ENCODE results near the gene GRIK3. TPM values are rescaled to one million over a fixed set of nuclear protein-coding genes. Genes with fewer than 3 reads are reported as not detected.

GRIK3 gene
- total and polyA plus RNA-seq, 2 donors (not counting 1 experiment from before 2014, with no cell fraction given): not detected

DNA sequence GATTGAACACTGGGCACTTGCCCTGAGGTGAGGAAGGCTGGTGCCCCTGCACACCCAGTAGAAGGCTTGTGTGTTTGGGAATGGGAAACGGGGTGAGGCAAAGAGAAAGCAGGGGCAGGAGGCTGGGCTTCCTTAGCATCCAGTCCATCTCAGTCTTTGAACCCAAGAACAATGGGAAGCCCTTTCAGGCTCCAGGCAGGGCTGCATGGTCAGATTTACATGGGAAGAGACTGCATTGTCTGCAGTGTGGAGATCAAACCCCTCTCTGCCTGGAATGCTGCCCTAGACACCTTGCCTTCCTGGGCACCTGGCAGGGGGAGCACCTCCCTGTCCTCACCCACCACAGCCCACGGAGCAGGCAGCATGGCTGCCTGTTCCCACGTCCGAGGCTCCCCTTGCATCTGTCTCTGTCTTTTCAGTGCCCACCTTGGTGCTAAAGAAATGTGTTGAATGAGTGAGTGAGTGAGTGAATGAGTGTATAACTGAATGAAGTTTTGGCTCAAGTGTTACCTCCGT, 268.5 kb downstream of the GRIK3 start:
- Histone ChIP-seq H4K20me1 (ENCODE audit: control insufficient read depth, extremely low read depth, insufficient read depth, low read length) (no peaks in the 10 kb centered on the region), H3K9me3 (ENCODE audit: control insufficient read depth, insufficient read depth, low read depth, low read length) (no peaks in the 10 kb centered on the region), H3K27me3 (ENCODE audit: control insufficient read depth, insufficient read depth, low read length) (no peaks in the 10 kb centered on the region), H2AFZ (ENCODE audit: low read length) (no peak overlapping the region), H3K4me1 (ENCODE audit: control insufficient read depth, extremely low read depth, insufficient read depth, low read length) (no peaks in the 10 kb centered on the region), H3K9ac (ENCODE audit: insufficient read depth, low read length) (no peak overlapping the region), H3K36me3 (ENCODE audit: control insufficient read depth, insufficient read depth, low read length) (no peaks in the 10 kb centered on the region), H3K27ac (ENCODE audit: insufficient read depth, low read length) (no peak overlapping the region), H3K79me2 (ENCODE audit: control insufficient read depth, insufficient read depth, low read length) (no peaks in the 10 kb centered on the region), H3K4me3 (replicated peaks in 1 of 4; ENCODE audit: control extremely low read depth in 1 of 4, insufficient read depth in 1 of 4, low read depth in 3 of 4, low read length in 4 of 4) (no peak overlapping the region), H3K4me2 (ENCODE audit: extremely low read depth, insufficient read depth, low read length) (no peak overlapping the region)
- no peak for TF ChIP-seq EZH2 (IDR thresholded peaks at IDR 0.05; ENCODE audit: low read length, missing control alignments)
- TF ChIP-seq, protein P1, sequence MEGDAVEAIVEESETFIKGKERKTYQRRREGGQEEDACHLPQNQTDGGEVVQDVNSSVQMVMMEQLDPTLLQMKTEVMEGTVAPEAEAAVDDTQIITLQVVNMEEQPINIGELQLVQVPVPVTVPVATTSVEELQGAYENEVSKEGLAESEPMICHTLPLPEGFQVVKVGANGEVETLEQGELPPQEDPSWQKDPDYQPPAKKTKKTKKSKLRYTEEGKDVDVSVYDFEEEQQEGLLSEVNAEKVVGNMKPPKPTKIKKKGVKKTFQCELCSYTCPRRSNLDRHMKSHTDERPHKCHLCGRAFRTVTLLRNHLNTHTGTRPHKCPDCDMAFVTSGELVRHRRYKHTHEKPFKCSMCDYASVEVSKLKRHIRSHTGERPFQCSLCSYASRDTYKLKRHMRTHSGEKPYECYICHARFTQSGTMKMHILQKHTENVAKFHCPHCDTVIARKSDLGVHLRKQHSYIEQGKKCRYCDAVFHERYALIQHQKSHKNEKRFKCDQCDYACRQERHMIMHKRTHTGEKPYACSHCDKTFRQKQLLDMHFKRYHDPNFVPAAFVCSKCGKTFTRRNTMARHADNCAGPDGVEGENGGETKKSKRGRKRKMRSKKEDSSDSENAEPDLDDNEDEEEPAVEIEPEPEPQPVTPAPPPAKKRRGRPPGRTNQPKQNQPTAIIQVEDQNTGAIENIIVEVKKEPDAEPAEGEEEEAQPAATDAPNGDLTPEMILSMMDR (conservative IDR thresholded peaks at IDR 0.05 in 1 of 2, IDR thresholded peaks at IDR 0.05 in 1 of 2; ENCODE audit: low read depth in 1 of 2, low read length in 2 of 2): no peak
- no peak for DNase-seq (ENCODE audit: low read depth in 2 of 2)

DNA sequence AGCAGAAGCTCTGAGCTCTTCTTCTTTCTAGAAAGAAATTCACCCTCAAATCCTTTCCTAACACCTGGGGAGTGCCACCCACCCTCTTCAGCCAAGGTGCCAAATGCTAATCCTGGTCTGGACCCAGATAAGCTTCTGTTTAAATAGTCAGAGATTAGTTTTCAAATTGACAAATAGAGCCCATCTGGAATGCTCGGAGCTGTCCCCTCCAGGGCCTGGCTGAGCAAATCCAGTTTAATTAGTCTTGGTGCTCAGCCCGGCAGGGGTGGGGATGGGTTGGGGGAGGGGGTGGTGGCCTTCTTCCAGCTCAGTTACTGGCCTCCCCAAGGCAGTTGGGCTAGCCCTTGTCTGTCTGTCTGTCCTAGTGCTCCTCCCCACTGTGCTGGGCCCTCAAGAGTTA, 269.5 kb downstream of the GRIK3 start:
- Histone ChIP-seq H3K79me2 (ENCODE audit: control insufficient read depth, insufficient read depth, low read length) (no peaks in the 10 kb centered on the region), H3K27me3 (ENCODE audit: control insufficient read depth, insufficient read depth, low read length) (no peaks in the 10 kb centered on the region), H4K20me1 (ENCODE audit: control insufficient read depth, extremely low read depth, insufficient read depth, low read length) (no peaks in the 10 kb centered on the region), H3K9ac (ENCODE audit: insufficient read depth, low read length) (no peak overlapping the region), H3K27ac (ENCODE audit: insufficient read depth, low read length) (no peak overlapping the region), H3K4me3 (replicated peaks in 1 of 4; ENCODE audit: control extremely low read depth in 1 of 4, insufficient read depth in 1 of 4, low read depth in 3 of 4, low read length in 4 of 4) (no peak overlapping the region), H3K4me1 (ENCODE audit: control insufficient read depth, extremely low read depth, insufficient read depth, low read length) (no peaks in the 10 kb centered on the region), H3K4me2 (ENCODE audit: extremely low read depth, insufficient read depth, low read length) (no peak overlapping the region), H3K36me3 (ENCODE audit: control insufficient read depth, insufficient read depth, low read length) (no peaks in the 10 kb centered on the region), H2AFZ (ENCODE audit: low read length) (no peak overlapping the region), H3K9me3 (ENCODE audit: control insufficient read depth, insufficient read depth, low read depth, low read length) (no peaks in the 10 kb centered on the region)
- TF ChIP-seq, protein P1 (conservative IDR thresholded peaks at IDR 0.05 in 1 of 2, IDR thresholded peaks at IDR 0.05 in 1 of 2; ENCODE audit: low read depth in 1 of 2, low read length in 2 of 2): no peak
- TF ChIP-seq EZH2 (IDR thresholded peaks at IDR 0.05; ENCODE audit: low read length, missing control alignments): no peak
- DNase-seq (ENCODE audit: low read depth in 2 of 2): no peak

DNA sequence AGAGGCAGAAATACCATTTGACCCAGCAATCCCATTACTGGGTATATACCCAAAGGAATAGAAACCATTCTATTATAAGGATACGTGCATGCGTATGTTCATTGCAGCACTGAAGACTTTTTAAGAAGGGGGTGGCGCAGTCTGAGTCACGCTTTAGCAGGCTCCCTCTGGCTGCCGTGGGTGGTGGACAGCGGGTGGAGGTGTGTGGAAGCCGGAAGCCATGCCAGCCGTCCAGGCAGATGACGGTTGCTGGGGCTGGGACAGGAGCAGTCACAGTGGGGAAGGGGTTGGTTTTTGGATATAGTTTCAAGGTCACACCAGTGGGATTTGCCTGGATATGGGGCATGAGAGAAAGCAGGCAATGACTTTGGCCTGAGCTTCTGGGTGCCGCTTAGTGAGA, 270.5 kb downstream of the GRIK3 start:
- no peak for TF ChIP-seq EZH2 (IDR thresholded peaks at IDR 0.05; ENCODE audit: low read length, missing control alignments)
- TF ChIP-seq, protein P1 (conservative IDR thresholded peaks at IDR 0.05 in 1 of 2, IDR thresholded peaks at IDR 0.05 in 1 of 2; ENCODE audit: low read depth in 1 of 2, low read length in 2 of 2): no peak
- Histone ChIP-seq H2AFZ (ENCODE audit: low read length) (no peak overlapping the region), H3K9me3 (ENCODE audit: control insufficient read depth, insufficient read depth, low read depth, low read length) (no peaks in the 10 kb centered on the region), H3K4me2 (ENCODE audit: extremely low read depth, insufficient read depth, low read length) (no peak overlapping the region), H3K27ac (ENCODE audit: insufficient read depth, low read length) (no peak overlapping the region), H3K79me2 (ENCODE audit: control insufficient read depth, insufficient read depth, low read length) (no peaks in the 10 kb centered on the region), H3K9ac (ENCODE audit: insufficient read depth, low read length) (no peak overlapping the region), H4K20me1 (ENCODE audit: control insufficient read depth, extremely low read depth, insufficient read depth, low read length) (no peaks in the 10 kb centered on the region), H3K27me3 (ENCODE audit: control insufficient read depth, insufficient read depth, low read length) (no peaks in the 10 kb centered on the region), H3K4me1 (ENCODE audit: control insufficient read depth, extremely low read depth, insufficient read depth, low read length) (no peaks in the 10 kb centered on the region), H3K4me3 (replicated peaks in 1 of 4; ENCODE audit: control extremely low read depth in 1 of 4, insufficient read depth in 1 of 4, low read depth in 3 of 4, low read length in 4 of 4) (no peak overlapping the region), H3K36me3 (ENCODE audit: control insufficient read depth, insufficient read depth, low read length) (no peaks in the 10 kb centered on the region)
- no peak for DNase-seq (ENCODE audit: low read depth in 2 of 2)

Measured in fibroblast of lung (primary cell).